Right lung (tissue), 5 donors: ENCODE measurements around the gene OSTF1. TPM values are rescaled to one million over a fixed set of nuclear protein-coding genes. Genes with fewer than 3 reads are reported as not detected.
A peak's percentile ranks its signal among the peaks of the same experiment; 100 is the strongest.

Experiments used
- DNase-seq, 2 donors: peaks; one replicate each; pipeline ENCODE4 v3.0.0-alpha.2; 2013
- polyA plus RNA-seq, 5 donors: library from polyadenylated mRNA; unstranded; fragments of 120-200 nt; gene quantifications; one replicate each; pipeline versions ENCODE4 v1.2.1 to v1.2.3, GENCODE V29; 2013; ENCODE audit warnings: inconsistent platforms in 1 of 5, low replicate concordance in 1 of 5; ENCODE audit not compliant: insufficient read length in 5 of 5, insufficient read depth in 1 of 5

OSTF1 gene
- polyA plus RNA-seq, 5 donors = 56.9 to 71.9 (median 63.5) TPM

DNA sequence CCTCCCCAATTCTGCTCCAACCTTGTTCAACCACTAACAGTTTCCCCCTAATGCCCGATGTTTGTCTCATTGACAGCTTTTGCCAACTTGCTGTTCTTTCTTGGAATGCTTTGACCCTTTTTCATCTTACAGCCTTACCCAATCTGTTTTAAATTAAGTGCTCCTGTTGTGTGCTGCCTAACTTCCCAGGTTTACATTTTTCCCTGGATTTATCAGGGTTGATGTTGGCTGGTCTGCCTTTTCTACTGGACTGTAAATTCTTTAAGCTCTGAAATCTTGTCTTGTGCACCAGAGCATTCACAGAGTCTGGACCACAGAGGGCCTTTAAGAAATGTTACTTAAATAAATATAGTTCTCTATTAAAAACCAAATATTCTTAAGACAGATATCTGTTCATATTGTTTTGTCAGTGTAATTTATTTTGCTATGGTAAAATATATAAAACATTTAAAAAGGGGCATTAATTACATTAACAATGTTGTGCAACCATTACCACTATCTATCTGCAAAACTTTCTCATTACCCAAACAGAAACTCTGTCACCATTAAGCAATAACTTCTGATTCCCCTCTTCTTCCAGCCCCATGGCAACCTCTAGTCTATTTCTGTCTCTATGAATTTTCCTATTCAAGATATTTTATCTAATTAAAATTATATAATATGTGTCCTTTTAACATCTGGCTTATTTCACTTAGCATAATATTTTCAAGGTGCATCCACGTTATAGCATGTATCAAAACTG lies 73.0 kb downstream of the OSTF1 start:
- DNase-seq = no peak

DNA sequence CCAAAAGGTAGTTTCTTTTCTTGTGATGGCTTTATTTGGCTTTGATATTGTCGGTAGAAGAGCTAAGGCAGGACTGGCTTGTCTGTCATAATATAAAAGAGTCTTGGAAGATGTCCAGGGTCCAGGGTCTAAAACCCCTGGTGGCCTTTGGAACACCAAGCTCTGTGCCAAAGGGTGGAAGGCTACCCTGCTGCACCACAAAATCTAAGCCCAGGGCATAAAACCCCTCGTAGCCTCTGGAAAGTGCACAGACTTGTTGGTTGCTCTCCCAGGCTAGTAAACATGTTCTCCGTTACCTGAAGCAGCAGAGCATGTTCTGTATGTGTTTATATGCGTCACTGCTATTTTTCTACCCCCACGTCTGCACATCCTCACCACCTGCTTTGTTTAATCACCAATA lies 75.5 kb downstream of the OSTF1 start:
- no peak for DNase-seq

DNA sequence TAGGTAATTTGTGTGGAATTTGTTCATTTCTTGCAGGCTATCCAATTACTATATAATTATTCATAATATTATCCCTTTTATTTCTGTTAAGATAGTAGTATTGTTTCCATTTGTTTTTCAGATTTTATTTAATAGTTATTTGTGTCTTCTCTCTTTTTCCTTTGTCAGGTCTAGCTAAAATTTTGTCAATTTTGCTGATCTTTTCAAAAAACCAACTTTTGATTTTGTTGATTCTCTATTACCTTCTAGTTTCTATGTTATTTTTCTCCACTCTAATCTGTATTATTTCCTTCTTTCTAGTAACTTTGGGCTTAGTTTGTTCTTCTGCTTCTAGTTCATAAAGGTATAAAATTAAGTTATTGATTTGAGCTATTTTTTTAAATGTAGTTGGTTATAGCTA lies 76.3 kb downstream of the OSTF1 start:
- no peak for DNase-seq

DNA sequence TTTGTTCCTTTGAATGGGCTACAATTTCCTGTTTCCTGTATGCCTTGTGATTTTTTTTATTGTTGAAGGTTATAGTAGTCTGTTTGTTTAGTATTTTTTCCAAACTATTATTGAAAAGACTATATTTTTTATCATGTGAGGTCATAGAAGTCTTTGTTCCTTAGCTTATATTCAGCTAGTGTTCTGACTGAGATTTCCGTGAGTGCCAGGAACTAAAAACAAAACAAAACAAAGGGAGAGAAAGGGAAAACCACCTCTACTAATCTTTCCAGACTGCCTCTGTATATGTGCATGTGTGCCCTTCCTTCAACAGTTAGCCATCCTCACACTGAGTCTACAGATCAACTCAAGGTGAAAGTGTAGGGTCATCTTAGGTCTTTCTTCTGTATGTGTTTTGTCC lies 79.0 kb downstream of the OSTF1 start:
- no peak for DNase-seq

DNA sequence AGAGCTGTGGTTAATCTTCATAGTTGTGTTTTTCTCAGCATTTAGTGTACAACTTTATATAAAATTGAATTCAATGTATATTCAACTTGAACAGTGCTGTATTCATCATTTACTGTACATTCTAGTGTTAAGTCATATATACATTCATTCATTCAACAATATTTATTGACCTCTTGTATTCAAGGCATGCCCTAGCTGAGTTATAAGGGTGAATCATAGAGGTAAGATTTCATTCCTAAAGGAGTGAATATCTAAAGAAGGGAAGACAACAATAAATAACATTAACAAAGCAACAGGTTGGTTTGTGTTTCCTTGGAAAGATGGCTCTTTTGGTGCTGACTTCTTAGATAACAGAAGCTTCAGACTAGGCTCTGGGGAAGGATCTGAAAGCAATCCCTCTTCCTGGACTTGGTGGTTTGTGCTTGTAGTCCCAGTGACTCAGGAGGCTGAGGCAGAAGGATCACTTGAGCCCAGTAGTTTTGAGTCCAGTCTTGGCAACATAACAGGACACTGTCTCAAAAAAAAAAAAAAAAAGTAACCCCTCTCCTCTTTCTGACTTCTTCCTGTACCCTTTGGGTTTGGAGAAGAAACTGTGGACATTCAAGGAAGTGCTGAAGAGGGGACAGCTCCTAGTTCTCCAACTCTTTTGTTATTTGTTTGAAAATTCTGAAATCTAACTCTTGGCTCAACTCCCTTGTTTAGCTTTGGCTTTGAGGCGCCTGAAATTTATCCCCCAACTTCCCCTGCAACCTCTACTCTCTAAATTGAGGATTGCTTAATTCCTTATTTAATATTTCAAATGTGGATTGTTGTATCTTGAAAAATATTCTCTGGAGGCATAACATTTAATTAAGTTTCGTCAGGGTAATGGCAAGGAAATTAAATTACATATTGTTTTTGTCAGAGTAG lies 80.2 kb downstream of the OSTF1 start:
- peak in 1 of 2 donors; percentile 41 for DNase-seq

DNA sequence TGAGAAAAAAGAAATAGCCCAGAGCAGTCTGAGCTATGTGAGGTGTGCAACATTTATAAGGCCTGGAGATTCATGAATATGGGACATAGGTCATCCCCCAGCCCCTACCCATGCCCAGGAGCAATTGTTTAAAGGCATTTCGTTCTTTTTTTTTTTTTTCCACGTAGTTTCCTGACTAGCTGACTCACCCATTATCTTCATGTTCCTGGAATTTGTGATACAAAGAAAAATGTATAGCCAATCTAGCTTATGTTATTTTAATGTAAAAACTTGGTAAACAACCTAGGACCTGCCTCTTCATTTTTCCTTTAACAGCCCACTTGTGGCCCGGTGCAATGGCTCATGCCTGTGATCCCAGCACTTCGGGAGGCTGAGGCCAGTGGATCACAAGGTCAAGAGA lies 81.3 kb downstream of the OSTF1 start:
- DNase-seq = no peak

DNA sequence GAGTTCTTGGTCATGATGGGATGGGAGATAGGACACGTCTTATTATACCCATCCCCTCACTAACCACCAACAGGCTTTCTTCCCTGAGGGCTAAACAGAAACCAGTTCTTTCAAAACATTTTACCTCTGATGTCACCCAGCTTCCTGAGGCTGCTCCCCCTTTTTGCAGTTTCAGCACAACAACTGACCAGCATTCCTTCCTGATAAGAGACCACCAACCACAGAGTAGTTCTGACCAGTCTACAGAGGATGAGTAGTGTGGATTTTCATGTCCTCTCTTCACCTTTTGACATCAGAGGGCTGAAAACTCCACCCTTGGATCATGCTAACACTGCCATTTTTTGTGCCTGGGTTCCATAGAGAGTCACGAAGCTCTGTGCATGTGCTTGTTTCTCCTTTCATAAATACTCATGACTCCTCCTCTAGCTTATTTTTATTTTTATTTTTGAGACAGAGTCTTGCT lies 82.6 kb downstream of the OSTF1 start:
- no peak for DNase-seq

DNA sequence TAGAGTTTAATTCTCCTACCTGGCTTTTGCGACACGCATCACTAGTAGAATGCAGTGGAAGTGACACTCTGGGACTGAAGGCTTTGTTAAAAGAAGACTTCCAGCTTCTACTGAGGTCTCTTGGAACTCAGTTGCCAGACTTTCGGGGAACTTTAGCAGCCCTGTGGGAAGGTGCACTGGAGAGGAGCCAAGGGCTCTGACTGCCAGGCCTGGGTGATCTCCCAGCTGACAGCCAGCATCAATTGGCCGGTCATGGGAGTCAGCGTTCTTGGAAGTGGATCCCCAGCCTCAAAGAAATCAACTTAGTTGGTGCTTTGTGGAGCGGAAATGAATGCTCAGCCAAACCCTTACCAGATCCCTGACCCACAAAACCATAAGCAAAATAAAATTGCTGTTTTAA lies 87.1 kb downstream of the OSTF1 start:
- no peak for DNase-seq

DNA sequence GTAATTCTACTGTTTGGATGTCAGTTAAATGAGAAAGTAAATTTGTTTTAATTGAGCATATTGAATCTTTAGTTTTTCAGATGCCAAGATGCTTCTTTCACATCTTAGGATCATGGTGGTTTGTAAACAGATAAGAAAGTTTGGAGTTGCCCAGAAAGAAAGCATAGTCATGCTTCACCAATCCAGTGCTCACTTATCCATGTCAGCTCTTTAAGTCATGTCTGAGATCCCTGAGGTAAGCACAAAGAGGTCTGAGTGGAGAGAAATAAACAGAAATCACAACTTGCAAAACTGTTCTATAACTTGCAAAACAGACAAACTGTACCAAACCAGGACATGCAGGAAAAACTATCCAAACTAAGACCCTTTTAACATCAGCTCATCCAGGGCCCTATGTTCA lies 87.7 kb downstream of the OSTF1 start:
- no peak for DNase-seq

DNA sequence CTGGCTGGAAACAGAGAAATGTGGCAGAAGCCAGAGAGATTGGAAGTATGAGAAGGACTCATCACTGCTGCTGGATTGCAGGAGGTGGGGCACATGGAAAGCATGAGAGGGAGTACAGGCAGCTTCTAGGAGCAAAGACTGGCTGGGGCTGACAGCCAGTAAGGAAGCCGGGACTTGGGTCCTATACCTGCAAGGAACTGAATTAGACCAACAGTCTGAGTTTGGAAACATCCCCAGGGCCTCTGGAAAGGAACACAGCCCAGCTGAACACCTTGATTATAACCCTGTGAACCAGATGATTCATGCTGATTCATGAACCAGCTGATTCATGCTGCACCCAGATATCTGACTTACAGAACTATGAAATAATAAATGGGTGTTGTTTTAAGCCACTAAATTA lies 93.4 kb downstream of the OSTF1 start:
- no peak for DNase-seq

DNA sequence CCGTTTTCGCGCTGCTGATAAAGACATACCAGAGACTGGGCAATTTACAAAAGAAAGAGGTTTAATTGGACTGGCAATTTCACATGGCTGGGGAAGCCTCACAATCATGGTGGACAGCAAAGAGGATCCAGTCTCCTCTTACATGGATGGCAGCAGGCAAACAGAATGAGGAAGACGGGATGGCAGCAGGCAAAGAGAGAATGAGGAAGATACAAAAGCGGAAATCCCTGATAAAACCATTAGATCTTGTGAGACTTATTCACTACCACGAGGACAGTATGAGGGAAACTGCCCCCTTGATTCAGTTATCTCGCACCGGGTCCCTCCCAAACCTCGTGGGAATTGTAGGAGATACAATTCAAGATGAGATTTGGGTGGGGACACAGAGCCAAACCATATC lies 95.0 kb downstream of the OSTF1 start:
- DNase-seq = no peak

DNA sequence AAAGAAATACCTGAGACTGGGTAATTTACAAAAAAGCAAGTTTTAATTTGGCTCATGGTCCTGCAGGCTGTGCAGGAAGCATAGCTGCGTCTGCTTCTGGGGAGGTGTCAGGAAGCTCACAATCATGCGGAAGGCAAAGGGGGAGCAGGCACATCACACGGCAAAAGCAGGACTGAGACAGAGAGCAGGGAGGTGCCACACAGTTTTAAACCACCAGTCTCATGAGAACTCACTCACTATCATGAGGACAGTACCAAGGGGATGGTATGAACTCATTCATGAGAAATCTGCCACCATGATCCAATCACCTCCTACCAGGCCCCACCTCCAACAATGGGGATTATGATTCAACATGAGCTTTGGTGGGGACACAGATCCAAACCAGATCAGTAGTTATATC lies 96.2 kb downstream of the OSTF1 start:
- DNase-seq = no peak

DNA sequence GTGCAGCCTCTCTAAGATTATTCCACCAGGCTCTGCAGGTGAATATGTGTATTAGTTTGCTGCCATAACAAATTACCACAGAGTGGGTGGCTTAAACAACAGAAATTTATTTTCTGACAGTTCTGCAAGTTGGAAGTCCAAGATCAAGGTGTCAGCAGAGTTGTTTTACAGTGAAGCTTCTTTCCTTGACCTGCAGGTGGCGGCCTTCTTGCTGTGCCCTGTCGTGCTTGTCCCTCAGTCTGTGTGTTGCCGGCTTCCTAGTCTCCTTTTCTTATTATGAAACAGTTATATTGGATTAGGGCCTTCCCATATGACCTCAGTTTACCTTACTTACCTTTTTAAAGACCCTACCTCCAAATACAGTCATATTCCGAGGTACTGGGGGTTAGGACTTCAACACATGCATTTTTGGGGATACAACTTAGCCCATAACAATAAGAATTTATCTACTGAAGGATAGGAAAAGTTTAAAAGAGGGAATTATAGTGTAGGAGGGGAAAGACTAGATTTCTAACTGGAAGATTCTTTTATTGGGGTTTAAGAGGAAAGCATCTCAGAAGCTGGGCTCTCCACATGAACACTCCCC lies 97.4 kb downstream of the OSTF1 start:
- DNase-seq = no peak

DNA sequence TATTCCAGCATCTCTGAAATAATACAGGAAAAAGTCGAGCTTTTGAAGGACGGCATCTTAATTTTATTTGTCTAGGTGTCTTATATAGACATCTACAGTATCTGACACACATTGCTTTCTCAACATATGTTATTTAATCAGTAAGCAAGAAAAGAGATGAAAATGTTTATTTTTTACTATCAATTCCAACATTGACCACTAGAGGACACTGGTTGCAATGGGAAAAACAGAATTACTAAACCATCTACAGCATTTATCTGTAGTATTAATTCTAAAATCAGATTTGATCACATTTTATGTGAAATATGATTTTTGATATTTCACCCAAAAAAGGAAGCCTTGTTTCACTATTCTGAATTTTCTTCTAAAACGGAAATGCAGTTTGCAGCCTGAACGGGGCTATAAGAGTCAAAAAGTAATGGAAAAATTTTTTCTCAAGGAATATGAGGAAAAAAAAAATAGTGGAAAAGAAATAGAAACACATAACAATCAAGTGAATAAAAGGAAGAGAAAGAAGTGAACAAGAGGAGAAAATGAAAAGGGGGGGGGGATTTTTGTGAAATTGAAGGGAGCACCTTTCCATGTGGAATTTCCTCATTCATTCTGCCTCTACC lies 98.6 kb downstream of the OSTF1 start:
- peak in 1 of 2 donors; percentile 24 for DNase-seq

DNA sequence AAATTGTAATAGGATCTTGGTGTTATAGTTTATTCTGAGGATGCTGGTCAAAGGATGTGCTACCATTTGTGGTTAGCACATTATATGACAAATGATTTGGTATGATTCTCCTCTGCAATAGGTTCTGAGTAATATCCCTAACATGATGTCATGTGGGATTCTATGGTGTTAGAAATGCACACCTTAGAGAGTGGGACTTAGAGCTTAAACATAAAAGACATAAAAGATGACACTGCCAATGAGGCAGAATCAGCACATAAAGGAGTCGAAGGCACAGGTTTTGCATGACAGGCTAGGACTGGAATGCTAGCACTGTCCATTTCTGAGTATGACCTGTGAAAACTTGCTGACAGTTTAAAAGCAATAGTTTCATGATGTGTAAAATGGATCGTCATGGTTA lies 100.4 kb downstream of the OSTF1 start:
- DNase-seq = no peak

DNA sequence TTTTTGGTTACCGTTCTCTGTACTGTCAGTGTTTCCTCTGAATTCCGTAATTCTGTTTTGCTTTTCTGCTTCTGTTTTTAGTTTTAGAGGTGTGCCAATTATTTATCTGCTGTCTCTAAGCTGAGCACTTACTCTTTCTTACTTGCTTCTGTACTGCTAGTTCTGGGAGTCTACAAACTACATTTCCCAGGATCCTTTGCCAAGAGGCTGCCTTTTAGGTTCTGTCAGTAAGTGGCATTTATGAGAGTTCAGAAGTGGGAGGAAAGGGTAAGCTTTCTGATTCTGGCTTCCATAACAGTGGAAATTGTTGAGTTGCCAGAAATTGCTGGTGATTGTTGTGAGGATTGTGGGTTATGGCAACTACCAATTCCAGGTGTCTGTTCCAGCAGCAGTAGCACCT lies 102.4 kb downstream of the OSTF1 start:
- DNase-seq = no peak

Other genes with a start within 250 kb of the OSTF1 start
- gene TRPM6, start 200.6 kb upstream of the OSTF1 start, polyA plus RNA-seq = under 1 TPM; 0.31 to 0.89 (median 0.84) TPM
- gene C9orf40, start 135.6 kb upstream of the OSTF1 start, polyA plus RNA-seq = 1 to 10 TPM; 5.3 to 8.7 (median 6.5) TPM
- 10 to 100 TPM; 14.3 to 19.4 (median 16.6) TPM for gene CARNMT1, start 60.2 kb upstream of the OSTF1 start, polyA plus RNA-seq
- 10 to 100 TPM; 33.8 to 54.6 (median 41.6) TPM for gene NMRK1, start 359 bp upstream of the OSTF1 start, polyA plus RNA-seq